ENCODE data around the gene RPS6KB2. TPM values are rescaled to one million over a fixed set of nuclear protein-coding genes. Genes with fewer than 3 reads are reported as not detected.

Gene RPS6KB2
- total and polyA plus RNA-seq, 12 donors, result 36.6 to 111 (median 50.0) TPM

DNA sequence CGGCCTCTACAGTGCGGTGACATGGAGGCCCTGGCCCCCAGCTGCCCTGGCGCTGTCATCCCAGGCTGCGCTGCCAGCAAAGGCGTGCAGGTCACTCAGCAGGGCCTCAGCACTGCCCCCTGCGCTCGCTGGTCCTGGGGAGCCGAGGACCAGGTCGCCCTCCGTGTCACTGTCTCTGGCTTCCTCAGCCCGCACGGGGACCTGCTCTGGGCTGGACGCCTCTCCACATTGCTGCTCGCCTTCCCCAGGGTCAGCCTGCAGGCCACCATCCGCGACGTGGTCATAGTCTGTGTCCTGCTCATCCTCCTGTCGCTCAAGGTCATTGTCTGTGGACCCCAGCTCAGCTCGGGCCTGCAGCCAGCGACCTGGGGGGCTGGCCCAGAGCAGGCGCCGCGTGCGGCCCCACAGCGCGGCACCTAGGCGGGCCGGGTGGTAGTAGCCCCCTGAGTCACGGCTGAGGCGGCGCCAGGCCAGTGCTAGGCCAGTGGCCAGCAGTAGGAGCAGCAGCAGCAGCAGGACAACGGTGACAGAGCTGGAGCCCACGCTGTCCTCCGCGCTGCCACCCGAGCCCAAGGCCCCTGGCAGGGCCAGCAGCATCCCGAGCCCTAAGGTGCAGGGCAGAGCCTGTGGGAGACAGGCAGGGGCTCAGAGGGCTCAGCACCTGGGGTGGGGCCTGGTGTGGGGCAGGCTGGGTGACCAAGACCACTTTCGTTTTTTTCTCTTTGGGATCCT is 7.6 kb downstream of the RPS6KB2 start:
- peak in 3 of 7 donors; percentile 50 to 66 (median 63) for DNase-seq
- Histone ChIP-seq H3K36me3 (replicated peaks in 1 of 2) (peaks cover 0 to 71% of the 10 kb centered on the region in 2 donors), H3K9me3 (replicated peaks in 1 of 3) (no peaks in the 10 kb centered on the region), H3K4me1 (replicated peaks in 1 of 2) (peaks cover 0 to 16% of the 10 kb centered on the region in 2 donors), H3K4me3 (no peak overlapping the region), H3K27ac (peak overlapping the region in 2 of 5 donors; percentile 71 to 76), H3K27me3 (no peaks in the 10 kb centered on the region)
- intact Hi-C loops (cut with DNase I), result no loop called here
- TF ChIP-seq POLR2A (IDR thresholded peaks at IDR 0.05), result no peak
- TF ChIP-seq, protein P1, sequence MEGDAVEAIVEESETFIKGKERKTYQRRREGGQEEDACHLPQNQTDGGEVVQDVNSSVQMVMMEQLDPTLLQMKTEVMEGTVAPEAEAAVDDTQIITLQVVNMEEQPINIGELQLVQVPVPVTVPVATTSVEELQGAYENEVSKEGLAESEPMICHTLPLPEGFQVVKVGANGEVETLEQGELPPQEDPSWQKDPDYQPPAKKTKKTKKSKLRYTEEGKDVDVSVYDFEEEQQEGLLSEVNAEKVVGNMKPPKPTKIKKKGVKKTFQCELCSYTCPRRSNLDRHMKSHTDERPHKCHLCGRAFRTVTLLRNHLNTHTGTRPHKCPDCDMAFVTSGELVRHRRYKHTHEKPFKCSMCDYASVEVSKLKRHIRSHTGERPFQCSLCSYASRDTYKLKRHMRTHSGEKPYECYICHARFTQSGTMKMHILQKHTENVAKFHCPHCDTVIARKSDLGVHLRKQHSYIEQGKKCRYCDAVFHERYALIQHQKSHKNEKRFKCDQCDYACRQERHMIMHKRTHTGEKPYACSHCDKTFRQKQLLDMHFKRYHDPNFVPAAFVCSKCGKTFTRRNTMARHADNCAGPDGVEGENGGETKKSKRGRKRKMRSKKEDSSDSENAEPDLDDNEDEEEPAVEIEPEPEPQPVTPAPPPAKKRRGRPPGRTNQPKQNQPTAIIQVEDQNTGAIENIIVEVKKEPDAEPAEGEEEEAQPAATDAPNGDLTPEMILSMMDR (IDR thresholded peaks at IDR 0.05), result no peak
- WGBS, 4 donors, result 69 to 74% (median 71%) methylated on average over 10 to 38 of the region's 38 CpGs

GRCh38 chr11:67436459-67437081 is 8.3 kb downstream of the RPS6KB2 start:
- H3K4me1 ChIP-seq (replicated peaks in 1 of 2), result peaks cover 0 to 16% of the 10 kb centered on the region in 2 donors
- no peaks in the 10 kb centered on the region for H3K27me3 ChIP-seq
- TF ChIP-seq POLR2A (IDR thresholded peaks at IDR 0.05), result no peak
- TF ChIP-seq, protein P1 (IDR thresholded peaks at IDR 0.05), result no peak
- 55 to 57% (median 56%) methylated on average over 6 of the region's 6 CpGs for WGBS, 4 donors
- no peak overlapping the region for H3K4me3 ChIP-seq
- intact Hi-C loops (cut with DNase I), result no loop called here
- peak in 2 of 7 donors; percentile 37 to 62 for DNase-seq
- H3K36me3 ChIP-seq (replicated peaks in 1 of 2), result peaks cover 0 to 70% of the 10 kb centered on the region in 2 donors
- H3K9me3 ChIP-seq (replicated peaks in 1 of 3), result no peaks in the 10 kb centered on the region
- peak overlapping the region in 2 of 5 donors; percentile 71 to 76 for H3K27ac ChIP-seq

GRCh38 chr11:67437082-67437808 is 9.0 kb downstream of the RPS6KB2 start, which contains the start of gene PTPRCAP:
Gene PTPRCAP (minus strand): TSS chr11:67437682. CDS start chr11:67437619, 63 bp downstream.
- peaks cover 0 to 17% of the 10 kb centered on the region in 2 donors for H3K4me1 ChIP-seq (replicated peaks in 1 of 2)
- H3K9me3 ChIP-seq (replicated peaks in 1 of 3), result no peaks in the 10 kb centered on the region
- intact Hi-C loops (cut with DNase I), result no loop called here
- DNase-seq, result no peak
- TF ChIP-seq, protein P1 (IDR thresholded peaks at IDR 0.05), result no peak
- no peak for TF ChIP-seq POLR2A (IDR thresholded peaks at IDR 0.05)
- peak within 1 kb of the TSS in 2 of 5 donors; percentile 71 to 76 for H3K27ac ChIP-seq
- H3K27me3 ChIP-seq, result no peaks in the 10 kb centered on the region
- H3K4me3 ChIP-seq, result no peak within 1 kb of the TSS
- H3K36me3 ChIP-seq (replicated peaks in 1 of 2), result peaks cover 0 to 68% of the 10 kb centered on the region in 2 donors
- 68 to 90% (median 77%) methylated on average over 4 to 26 of the region's 26 CpGs for WGBS, 4 donors

DNA sequence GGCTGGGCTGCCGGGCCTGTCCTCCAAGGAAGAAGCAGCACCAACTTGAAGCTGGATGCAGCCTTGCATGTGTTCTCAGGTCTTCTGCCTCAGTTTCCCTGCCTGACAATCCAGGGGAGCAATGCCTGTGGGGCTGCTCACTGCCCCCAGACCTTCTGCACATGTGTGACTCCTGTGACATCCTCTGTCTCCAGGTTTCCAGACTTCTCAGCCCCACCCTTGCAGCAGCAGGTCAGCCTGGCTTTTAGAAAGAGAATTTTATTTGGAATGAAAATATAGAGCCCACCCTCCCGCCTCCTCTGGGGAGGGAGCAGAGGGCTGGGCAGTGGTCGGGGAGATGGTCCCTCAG is 9.5 kb downstream of the RPS6KB2 start:
- Histone ChIP-seq H3K4me1 (replicated peaks in 1 of 2) (peaks cover 0 to 22% of the 10 kb centered on the region in 2 donors), H3K36me3 (replicated peaks in 1 of 2) (peaks cover 0 to 63% of the 10 kb centered on the region in 2 donors), H3K4me3 (no peak overlapping the region), H3K9me3 (replicated peaks in 1 of 3) (no peaks in the 10 kb centered on the region), H3K27ac (no peak overlapping the region), H3K27me3 (no peaks in the 10 kb centered on the region)
- DNase-seq, result no peak
- intact Hi-C loops (cut with DNase I), result no loop called here
- TF ChIP-seq POLR2A (IDR thresholded peaks at IDR 0.05), result no peak
- TF ChIP-seq, protein P1 (IDR thresholded peaks at IDR 0.05), result no peak
- 57 to 74% (median 71%) methylated on average over 2 to 3 of the region's 3 CpGs for WGBS, 4 donors
